OCI-M1 (cell line): ENCODE measurements around the gene NEFH.
"Not testable (repeated sequence)": the region's sequence is repeated elsewhere in the genome, so short reads cannot be mapped to it uniquely, and the experiment has no call there.

Source experiments
- DNase-seq: peaks from one replicate; lab custom pipeline; 2025; lab: John Stamatoyannopoulos, UW

Gene NEFH, protein sequence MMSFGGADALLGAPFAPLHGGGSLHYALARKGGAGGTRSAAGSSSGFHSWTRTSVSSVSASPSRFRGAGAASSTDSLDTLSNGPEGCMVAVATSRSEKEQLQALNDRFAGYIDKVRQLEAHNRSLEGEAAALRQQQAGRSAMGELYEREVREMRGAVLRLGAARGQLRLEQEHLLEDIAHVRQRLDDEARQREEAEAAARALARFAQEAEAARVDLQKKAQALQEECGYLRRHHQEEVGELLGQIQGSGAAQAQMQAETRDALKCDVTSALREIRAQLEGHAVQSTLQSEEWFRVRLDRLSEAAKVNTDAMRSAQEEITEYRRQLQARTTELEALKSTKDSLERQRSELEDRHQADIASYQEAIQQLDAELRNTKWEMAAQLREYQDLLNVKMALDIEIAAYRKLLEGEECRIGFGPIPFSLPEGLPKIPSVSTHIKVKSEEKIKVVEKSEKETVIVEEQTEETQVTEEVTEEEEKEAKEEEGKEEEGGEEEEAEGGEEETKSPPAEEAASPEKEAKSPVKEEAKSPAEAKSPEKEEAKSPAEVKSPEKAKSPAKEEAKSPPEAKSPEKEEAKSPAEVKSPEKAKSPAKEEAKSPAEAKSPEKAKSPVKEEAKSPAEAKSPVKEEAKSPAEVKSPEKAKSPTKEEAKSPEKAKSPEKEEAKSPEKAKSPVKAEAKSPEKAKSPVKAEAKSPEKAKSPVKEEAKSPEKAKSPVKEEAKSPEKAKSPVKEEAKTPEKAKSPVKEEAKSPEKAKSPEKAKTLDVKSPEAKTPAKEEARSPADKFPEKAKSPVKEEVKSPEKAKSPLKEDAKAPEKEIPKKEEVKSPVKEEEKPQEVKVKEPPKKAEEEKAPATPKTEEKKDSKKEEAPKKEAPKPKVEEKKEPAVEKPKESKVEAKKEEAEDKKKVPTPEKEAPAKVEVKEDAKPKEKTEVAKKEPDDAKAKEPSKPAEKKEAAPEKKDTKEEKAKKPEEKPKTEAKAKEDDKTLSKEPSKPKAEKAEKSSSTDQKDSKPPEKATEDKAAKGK

DNA sequence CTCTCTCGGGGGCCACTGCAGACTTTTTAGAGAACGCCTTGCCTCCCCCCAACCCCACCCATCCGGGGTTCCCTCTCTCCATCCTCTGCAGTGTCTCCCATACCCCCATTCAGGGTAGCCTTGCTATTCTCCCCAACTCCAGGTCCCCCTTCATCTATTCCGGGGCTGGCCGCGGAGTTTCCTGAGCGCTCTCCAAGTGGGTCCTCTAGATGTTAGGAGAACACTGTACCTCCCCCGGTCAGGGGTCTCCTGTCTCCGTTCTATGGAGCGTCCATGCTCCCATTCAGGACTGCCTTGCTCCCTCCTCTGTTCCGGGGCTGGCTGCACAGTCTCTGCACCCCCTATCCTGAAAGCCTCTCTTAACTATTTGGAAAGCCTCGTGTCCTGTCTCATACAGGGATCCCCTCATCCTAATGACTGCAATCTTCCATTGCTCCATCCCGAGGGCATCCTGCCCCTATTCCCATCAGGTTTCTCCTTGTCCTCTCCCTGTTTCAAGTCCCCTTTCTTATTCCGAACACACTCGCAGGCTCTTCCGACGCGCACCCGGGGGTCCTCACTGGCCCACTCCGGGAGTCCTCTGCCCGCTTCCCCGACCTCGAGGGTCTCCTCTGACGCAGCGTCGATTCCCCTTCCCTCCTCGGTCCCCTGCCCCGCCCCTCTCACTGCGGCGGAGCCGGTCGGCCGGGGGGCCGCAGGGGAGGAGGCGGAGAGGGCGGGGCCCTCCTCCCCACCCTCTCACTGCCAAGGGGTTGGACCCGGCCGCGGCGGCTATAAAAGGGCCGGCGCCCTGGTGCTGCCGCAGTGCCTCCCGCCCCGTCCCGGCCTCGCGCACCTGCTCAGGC is at the start of gene NEFH:
Gene NEFH (plus strand): TSS at position 802 of the 845 bp plus-strand sequence. CDS start 45 bp downstream, outside the sequence.
- no peak for DNase-seq

DNA sequence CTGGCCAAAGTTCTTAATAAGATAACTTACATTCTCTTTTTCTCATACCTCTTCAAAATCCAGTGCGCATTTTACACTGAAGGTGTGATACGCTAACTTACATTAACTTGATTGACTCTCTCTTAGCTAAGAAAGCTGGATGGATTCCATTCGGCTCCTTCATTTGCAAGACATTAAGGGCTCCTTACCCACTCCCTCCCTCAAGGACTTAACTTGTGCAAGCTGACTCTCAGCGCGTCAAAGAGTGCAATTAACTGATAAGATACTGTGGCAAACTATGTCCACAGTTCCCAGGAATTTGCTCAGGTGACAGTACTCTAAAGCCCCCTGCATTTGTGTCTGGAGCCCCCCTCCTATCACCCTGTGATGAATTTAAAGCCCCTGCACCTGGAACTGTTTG is 48.0 kb upstream of the NEFH start:
- DNase-seq = no peak

DNA sequence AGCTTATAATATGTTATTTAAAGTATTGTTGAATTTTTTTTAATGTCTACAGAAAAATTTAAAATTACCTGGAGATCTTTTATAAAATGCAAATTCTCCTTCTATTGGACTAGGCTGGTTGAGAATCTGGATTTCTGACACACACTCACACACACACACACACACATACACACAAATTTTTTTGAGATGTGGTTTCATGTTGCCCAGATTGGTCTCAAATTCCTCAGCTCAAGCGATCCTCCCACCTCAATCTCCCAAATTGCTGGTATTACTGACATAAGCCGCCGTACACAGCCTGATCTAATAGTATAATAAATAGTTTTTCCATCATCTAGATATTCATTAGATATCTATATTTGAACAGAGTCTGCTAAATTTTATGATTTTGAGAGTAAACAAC is 46.2 kb upstream of the NEFH start:
- DNase-seq = no peak

DNA sequence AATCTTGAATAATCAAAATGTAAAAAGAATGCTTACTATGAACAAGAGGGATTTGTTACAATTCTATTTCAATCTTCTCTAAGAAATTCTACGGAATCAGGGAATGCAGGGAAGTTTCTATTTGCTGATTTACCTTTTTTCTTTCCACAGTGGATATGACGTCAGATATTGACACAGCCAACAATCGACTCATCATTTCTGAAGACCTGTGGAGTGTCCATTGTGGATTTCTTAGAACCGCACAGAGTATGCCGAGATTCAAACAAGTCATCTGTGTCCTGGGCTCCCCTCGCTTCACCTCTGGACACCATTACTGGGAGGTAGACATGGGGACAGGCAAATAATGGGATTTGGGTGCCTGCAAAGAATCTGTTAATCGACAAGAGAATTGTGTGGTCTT is 45.7 kb upstream of the NEFH start:
- DNase-seq = no peak

DNA sequence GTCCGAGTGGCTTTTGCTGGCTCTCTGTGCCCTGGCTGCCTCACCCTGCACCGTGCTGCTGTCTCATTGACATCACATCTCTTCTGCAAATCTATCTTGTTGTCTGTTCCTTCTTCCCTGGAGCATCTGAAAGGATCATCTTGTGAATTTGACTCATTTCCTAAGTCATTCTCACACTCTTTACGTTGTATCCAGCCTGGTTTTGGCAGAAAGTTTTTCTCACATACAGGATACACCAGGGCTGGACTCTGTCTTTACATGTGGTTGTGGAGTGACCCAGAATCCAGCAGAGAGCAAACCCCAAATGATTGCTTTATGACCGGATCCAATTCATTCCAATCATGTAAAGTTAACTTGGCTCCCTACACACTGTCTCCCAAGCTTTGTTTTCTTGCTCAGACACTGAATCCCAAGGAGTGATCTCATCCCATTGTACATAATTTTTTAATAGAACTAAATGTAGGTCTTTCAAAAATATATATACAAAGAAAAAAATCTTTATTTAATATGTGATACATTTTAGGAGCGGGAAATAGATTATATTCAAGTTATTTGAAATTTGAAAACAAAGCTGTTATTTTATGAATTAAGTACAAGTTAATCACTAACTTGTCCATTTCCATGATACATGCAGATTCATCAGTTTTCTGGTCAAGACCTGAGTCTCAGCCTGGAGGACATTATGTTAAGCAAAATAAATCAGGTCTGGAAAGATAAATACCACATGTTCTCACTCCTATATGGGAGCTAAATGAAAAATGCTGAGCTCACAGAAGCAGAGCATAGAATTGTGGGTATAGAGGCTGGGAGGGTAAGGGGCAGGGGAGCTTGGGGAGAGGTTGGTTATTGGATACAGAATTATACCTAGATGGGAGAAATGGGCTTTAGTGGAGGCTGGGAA is 44.5 kb upstream of the NEFH start:
- no peak for DNase-seq

DNA sequence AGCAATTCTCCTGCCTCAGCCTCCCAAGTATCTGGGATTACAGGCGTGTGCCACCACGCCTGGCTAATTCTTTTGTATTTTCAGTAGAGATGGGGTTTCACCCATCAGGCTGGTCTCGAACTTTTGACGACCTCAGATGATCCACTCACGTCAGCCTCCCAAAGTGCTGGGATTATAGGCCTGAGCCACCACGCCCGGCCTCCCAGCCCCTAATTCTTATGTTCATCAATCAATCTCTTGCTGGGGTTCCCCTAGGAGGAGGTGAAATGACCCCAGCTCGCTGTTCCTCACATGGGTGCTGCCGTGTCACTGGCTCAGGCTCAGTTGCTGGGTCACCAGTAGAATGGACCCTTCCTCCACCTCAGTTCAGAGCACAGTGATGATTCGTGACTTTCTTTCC is 41.7 kb upstream of the NEFH start, which contains the start of gene RFPL1:
Gene RFPL1 (plus strand): TSS at position 301 of the 400 bp plus-strand sequence.
- DNase-seq = not testable (repeated sequence)

DNA sequence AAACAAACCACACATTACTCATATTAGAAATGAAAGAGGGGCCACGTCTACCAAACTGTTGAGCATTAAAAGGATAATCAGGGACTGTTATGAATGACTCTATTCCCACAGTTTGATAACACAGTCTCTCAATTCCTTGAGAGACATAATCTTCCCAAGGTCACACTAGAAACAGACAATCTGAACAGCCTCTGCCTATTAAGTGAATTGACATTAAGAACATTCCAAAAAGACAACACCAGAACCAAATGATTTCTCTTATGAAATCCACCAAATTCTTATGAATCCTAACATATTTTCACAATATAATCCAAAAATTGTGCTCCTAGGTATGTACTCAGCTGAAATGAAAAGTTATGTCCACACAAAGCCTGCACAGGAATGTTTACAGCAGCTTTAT is 37.0 kb upstream of the NEFH start:
- DNase-seq = no peak

DNA sequence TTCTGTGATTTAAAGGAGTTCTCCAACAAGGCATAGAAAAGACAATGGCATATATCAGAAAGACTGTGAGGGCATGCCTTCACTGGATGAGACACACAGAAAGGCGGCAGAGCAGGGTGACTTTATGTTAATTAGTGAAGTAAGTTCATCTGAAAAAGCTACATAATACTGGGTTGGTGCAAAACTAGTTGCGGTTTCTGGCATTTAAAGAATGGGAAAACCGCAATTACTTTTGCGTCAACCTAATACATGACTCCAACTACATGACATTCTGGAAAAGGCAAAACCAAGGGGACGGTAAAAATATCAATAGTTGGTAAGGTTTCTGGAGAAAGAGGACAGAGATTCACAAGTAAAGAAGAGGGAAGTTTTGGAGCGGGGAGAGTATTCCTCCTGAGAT is 36.6 kb upstream of the NEFH start:
- no peak for DNase-seq

DNA sequence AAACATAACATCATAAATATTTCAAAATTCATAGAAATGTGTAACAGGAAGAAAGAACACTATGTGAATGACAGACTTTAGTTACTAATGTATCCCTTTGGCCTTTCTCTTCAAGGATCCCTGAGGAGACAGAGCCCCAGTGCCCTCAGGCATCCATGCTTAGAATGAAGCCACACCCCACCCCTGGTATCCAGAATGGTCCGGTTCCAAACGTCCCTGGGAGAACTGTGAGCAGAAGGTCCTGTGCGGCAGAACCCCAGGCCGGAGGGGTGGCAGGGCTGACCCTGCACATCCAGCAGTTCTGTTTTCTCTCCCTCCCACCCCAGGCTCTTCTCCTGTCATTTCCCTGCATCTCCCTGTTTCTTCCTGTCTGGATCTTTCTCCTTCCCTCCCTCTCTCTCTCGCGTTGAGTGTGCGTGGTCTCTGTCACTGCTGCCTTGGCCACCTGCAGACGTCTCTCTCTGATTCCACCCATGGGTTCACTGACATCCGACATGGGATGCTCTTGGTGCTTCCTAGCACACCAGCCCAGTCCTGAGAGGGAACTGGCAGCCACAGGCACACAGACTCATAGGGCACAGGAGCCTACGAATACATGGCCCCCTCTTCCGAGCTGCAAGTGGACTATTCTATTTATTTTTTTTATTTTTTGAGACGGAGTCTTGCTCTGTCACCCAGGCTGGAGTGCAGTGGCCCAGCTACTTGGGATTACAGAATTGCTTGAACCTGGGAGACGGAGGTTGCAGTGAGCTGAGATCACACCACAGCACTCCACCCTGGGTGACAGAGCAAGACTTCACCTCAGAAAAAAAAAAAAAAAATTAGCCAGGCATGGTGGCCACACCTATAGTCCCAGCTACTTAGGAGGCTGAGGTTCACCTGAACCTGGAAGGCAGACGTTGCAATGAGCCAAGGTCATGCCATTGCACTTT is 35.9 kb upstream of the NEFH start:
- no peak for DNase-seq

DNA sequence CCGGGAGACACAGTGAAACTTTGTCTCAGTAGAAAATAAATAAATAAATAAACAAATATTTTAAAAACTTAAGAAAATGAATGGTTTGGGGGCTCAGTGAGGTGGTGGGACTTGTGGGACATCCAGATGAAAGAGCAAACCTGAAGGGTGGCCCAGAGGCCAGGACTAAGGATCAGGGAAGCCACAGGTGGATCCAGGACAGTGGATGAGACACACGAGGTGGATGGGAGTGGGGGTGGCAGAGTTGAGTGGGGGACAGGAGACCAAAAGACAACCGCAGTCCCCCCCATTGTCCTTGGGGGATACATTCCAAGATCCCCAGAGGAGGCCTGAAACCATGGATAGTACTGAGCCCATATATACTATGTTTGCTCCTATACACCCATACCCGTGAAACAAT is 34.5 kb upstream of the NEFH start:
- no peak for DNase-seq

DNA sequence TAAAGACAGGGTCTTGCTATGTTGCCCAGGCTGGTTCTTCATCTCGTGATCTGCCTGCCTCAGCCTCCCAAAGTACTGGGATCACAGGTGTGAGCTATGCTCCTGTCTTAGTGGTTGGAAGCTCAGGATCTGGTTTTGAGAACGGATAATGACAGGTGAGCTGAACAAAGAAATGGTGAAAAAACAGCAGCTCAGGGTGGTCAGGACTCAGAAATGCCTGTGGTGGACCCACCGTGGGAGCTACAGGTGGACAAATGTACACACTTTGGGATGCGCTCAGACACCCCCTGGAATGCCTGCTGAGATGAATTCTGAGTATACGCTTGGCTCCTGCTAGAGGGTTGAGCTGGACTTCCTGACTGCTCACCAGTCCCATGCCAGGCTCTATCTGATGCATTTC is 32.1 kb upstream of the NEFH start:
- no peak for DNase-seq

DNA sequence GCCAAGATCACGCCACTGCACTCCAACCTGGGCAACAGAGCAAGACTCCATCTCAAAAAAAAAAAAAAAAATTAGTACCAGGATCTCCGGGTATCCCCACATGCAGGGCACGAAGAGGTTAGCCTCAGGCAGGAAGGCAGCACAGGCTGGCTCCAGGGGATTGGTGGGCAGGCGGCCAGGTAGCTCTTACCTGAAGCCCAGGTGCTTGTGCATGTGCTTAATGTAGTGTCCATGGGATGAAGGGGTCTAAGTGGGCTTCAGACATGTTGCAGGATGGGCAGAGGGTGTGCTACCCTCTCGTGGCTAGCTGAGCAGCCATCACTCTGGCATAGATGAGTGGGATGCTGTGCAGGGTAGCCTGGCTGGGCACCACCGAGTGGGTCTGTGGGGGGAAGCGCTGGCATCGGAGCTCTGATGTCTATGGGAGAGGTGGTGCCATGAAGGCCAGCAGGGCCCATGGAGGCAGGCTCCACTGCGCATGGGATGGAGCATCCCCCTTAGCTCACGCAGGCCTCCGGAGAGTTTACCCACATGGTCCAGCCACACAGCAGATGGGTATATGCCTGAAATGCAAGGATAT is 30.6 kb upstream of the NEFH start:
- DNase-seq = no peak

DNA sequence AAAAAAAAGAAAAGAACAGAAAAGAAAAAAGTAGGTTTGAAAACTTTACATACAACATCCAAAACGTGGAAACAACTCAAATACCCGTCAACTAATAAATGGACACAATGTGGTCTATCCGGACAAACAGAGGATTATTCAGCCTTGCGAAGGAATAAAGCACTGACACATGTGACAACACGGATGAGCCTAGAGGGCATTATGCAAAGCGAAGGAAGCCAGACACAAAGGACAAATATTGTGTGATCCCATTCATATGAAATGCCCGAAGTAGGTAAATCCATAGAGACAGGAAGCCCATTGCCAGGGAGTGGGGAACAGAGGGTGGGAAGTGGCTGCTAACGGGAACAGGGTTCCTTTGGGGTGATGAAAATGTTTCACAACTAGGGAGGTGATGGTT is 29.8 kb upstream of the NEFH start:
- no peak for DNase-seq

DNA sequence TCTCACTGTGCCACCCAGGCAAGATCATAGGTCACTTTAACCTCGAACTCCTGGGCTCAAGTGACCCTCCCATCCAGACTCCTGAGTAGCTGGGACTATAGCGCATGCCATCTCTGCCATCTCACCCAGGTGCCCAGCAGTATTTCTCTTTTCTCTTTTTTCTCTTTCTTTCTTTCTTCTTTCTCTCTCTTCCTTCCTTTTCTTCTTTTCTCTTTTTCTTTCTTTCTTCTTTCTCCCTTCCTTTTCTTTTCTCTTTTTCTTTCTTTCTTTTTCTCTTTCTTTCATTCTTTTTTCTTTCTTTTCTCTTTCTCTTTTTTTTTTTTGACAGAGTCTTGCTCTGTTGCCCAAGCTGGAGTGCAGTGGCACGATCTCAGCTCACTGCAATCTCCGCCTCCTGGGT is 28.2 kb upstream of the NEFH start:
- no peak for DNase-seq

DNA sequence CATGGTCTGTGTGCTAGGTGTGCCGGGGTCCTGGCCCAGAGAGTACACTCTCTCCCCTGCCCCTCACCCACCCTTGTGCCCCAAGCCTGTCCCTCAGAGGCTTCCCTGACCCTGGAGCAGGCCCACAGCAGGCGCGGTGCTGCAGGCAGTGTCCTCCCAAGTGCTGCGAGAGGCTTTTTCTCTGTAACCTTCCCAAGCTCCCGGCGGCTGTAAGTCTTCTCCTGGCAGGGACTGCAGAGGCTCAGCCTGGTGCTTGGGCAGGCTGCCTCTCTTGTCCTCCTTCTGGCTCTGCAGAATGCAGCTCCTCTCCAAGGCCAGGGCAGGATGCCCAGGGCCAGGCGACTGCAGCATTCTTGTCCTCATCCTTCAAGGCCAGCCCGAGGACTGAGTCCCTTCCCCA is 25.7 kb upstream of the NEFH start:
- no peak for DNase-seq

DNA sequence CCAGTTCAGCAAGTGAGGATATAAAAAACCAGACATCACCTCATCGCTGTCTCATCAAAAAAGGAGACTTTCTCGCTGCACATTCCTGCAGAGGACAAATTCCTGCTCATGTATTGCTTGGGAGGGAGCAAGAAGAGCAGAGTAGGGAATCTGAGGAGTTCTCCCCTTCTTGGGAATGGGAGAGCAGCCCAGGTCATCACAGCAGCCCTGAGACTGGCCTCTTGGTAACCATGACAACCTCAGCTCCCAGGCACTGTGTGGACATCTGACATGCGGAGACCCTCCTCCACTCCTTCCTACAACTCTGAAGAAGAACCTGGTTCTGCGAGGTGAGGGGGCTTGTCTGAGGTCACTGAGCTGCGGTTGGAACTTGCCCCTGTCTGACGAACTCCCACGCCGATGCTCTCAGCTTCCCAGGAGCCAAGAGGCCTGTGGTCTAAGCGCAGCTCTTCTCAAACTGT is 23.8 kb upstream of the NEFH start:
- DNase-seq = no peak

DNA sequence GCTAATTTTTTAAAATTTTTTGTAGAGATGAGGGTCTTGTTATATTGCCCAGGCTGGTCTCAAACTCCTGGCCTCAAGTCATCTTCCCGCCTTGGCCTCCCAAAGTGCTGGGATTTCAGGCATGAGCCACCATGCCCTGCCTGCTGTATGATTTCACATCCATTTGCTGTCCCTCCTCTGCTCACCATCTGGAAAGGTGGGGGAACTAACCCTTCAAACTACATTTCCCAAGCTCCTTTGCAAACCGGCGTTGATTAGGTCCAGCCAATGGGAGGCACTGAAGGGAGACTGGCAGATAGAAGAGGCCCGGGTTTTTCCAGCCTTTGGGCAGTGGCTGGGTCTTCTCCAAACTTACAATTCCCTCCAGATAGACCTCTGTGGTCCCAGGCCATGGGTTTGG is 22.3 kb upstream of the NEFH start:
- peak; percentile 54 for DNase-seq

DNA sequence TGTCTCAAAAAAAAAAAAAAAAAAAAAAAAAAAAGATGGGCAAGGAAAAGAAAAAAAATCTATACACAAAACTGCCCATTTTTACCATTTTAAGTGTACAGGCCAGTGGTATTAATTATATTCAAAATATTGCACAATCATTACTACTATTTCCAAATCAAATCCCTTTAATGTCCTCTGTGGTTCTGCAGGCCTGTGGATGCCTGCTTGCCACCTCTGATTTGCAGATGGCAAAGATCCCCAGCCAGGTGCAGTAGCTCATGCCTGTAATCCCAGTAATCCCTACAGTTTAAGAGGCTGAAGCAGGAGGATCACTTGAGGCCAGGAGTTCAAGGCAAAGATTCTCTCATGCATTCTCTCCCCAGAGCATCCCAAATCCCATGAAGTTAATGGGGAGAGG is 21.5 kb upstream of the NEFH start:
- DNase-seq = no peak

DNA sequence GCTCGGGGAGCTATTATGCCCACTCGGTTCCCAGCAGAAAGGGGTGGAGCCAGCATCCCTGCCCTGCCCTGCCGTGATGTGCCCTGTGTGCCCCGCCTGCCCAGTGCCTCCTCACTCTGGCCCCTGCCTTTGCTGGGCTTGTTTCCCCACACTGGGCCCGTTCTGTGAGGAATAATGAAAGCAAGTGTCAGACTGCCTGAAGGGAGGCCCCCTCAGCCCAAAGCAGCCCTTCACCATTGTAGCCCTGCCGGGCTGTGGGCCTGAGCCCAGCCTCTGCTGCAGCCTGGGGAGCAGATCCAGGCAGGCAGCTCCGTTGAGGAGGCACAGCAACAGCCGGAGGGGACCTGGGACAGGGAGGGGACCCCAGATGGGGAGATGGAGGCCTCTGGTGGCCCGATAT is 20.2 kb upstream of the NEFH start:
- no peak for DNase-seq
